ENCODE results near the gene EDC4. TPM values are rescaled to one million over a fixed set of nuclear protein-coding genes. Genes with fewer than 3 reads are reported as not detected.

The EDC4 gene
- total and polyA plus RNA-seq, 2 of the 13 experiments (the other 11 are each of a cell fraction or from before 2014, with no cell fraction given) = 51.4 to 59.1 TPM

DNA sequence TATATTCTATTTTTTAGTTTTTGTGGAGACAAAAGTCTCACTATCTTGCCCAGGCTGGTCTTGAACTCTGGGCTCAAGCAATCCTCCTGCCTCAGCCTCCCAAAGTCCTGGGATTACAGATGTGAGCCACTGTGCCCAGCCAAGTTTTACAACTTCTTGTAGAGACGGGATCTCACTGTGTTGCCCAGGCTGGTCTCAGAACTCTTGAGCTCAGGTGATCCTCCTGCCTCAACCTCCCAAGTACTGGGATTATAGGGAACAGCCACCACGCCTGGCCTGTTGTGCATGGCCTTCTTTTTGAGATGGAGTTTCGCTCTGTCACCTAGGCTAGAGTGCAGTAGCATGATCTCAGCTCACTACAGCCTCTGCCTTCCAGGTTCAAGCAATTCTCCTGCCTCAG lies 19.2 kb upstream of the EDC4 start:
- FAIRE-seq (no peak), DNase-seq (ENCODE audit: low spot score) (no peak), ATAC-seq (no peak)
- Histone ChIP-seq H3K9me3 (ENCODE audit: low read length) (no peaks in the 10 kb centered on the region), H3K27me3 (ENCODE audit: control insufficient read depth in 1 of 2, insufficient read depth in 2 of 2, low read length in 2 of 2) (no peaks in the 10 kb centered on the region), H3K79me2 (ENCODE audit: insufficient read depth, low read length) (peaks cover 88% of the 10 kb centered on the region), H2AFZ (ENCODE audit: low read length) (no peak overlapping the region), H3K4me1 (ENCODE audit: insufficient read depth, low read length) (peaks cover 62% of the 10 kb centered on the region), H3K4me3 (replicated peaks in 1 of 3; ENCODE audit: insufficient read depth in 1 of 3, low read depth in 2 of 3, low read length in 3 of 3) (no peak overlapping the region), H3K27ac (ENCODE audit: extremely low read length, insufficient read depth, low read length) (no peak overlapping the region), H3K9ac (ENCODE audit: insufficient read depth, low read depth, low read length) (no peak overlapping the region), H4K20me1 (ENCODE audit: insufficient read depth, low read length) (peaks cover 55% of the 10 kb centered on the region), H3K36me3 (replicated peaks in 1 of 2; ENCODE audit: control insufficient read depth in 1 of 2, insufficient read depth in 2 of 2, low read length in 2 of 2) (peaks cover 0 to 17% of the 10 kb centered on the region in 2 experiments; a peak in 3 of 5 replicates), H3K4me2 (ENCODE audit: low read depth, low read length) (no peak overlapping the region)
- in situ Hi-C loops (cut with HindIII; ENCODE audit: extremely low pct_ligation_motif_present, low pct_unique_long_range_greater_than_20kb) (no loop called here), intact Hi-C loops (cut with micrococcal nuclease; ENCODE audit: unreplicated experiment) (no loop called here)
- WGBS (ENCODE audit: low lambda C conversion rate) = 96% methylated on average over 3 of the region's 3 CpGs
- CTCF ChIA-PET (ENCODE audit: low intra/inter-chr PET ratio, low total read pairs) = no interaction called here
- POLR2A ChIA-PET = no interaction called here
- BruUV-seq (replicated peaks) = no TSS peak
- TF ChIP-seq RBFOX2 (IDR thresholded peaks at IDR 0.05; ENCODE audit: low read depth, low read length) = no peak
- no peak for TF ChIP-seq HDAC6 (IDR thresholded peaks at IDR 0.05; ENCODE audit: low read depth, low read length)
- TF ChIP-seq ZIK1 (CRISPR knock-in tag; IDR thresholded peaks at IDR 0.05; ENCODE audit: borderline replicate concordance, low read depth) = no peak
- no peak for TF ChIP-seq LCORL (IDR thresholded peaks at IDR 0.05)
- no peak for TF ChIP-seq LCORL (CRISPR knock-in tag; IDR thresholded peaks at IDR 0.05)
- TF ChIP-seq, protein P1, sequence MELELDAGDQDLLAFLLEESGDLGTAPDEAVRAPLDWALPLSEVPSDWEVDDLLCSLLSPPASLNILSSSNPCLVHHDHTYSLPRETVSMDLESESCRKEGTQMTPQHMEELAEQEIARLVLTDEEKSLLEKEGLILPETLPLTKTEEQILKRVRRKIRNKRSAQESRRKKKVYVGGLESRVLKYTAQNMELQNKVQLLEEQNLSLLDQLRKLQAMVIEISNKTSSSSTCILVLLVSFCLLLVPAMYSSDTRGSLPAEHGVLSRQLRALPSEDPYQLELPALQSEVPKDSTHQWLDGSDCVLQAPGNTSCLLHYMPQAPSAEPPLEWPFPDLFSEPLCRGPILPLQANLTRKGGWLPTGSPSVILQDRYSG (CRISPR knock-in tag; IDR thresholded peaks at IDR 0.05) = no peak
- TF ChIP-seq CHD4 (IDR thresholded peaks at IDR 0.05; ENCODE audit: borderline replicate concordance, low read length) = no peak
- no peak for TF ChIP-seq CHD2 (IDR thresholded peaks at IDR 0.05; ENCODE audit: low read depth, low read length)
- no peak for TF ChIP-seq ZNF850 (CRISPR knock-in tag; conservative IDR thresholded peaks at IDR 0.05)
- no peak for TF ChIP-seq ZNF224 (CRISPR knock-in tag; IDR thresholded peaks at IDR 0.05)
- no peak for TF ChIP-seq ZNF3 (CRISPR knock-in tag; IDR thresholded peaks at IDR 0.05)
- TF ChIP-seq ZNF749 (CRISPR knock-in tag; IDR thresholded peaks at IDR 0.05; ENCODE audit: borderline replicate concordance) = no peak
- no peak for TF ChIP-seq ZC3H4 (CRISPR knock-in tag; IDR thresholded peaks at IDR 0.05; ENCODE audit: borderline replicate concordance)
- TF ChIP-seq, protein P2, sequence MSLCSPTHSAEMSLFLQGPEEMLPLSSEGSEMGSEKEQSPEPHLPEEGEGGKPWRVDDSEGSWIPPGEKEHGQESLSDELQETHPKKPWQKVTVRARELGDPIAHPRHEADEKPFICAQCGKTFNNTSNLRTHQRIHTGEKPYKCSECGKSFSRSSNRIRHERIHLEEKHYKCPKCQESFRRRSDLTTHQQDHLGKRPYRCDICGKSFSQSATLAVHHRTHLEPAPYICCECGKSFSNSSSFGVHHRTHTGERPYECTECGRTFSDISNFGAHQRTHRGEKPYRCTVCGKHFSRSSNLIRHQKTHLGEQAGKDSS (CRISPR knock-in tag; IDR thresholded peaks at IDR 0.05; ENCODE audit: borderline replicate concordance, low read depth) = no peak
- TF ChIP-seq, protein P3, sequence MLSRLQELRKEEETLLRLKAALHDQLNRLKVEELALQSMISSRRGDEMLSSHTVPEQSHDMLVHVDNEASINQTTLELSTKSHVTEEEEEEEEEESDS (CRISPR knock-in tag; IDR thresholded peaks at IDR 0.05; ENCODE audit: borderline replicate concordance) = no peak
- no peak for TF ChIP-seq ZNF761 (CRISPR knock-in tag; conservative IDR thresholded peaks at IDR 0.05)
- TF ChIP-seq, protein P4, sequence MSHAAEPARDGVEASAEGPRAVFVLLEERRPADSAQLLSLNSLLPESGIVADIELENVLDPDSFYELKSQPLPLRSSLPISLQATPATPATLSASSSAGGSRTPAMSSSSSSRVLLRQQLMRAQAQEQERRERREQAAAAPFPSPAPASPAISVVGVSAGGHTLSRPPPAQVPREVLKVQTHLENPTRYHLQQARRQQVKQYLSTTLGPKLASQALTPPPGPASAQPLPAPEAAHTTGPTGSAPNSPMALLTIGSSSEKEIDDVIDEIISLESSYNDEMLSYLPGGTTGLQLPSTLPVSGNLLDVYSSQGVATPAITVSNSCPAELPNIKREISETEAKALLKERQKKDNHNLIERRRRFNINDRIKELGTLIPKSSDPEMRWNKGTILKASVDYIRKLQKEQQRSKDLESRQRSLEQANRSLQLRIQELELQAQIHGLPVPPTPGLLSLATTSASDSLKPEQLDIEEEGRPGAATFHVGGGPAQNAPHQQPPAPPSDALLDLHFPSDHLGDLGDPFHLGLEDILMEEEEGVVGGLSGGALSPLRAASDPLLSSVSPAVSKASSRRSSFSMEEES (CRISPR knock-in tag; IDR thresholded peaks at IDR 0.05) = no peak
- no peak for TF ChIP-seq SOX6 (IDR thresholded peaks at IDR 0.05)
- TF ChIP-seq SOX6 (CRISPR knock-in tag; IDR thresholded peaks at IDR 0.05) = no peak
- TF ChIP-seq, protein P5, sequence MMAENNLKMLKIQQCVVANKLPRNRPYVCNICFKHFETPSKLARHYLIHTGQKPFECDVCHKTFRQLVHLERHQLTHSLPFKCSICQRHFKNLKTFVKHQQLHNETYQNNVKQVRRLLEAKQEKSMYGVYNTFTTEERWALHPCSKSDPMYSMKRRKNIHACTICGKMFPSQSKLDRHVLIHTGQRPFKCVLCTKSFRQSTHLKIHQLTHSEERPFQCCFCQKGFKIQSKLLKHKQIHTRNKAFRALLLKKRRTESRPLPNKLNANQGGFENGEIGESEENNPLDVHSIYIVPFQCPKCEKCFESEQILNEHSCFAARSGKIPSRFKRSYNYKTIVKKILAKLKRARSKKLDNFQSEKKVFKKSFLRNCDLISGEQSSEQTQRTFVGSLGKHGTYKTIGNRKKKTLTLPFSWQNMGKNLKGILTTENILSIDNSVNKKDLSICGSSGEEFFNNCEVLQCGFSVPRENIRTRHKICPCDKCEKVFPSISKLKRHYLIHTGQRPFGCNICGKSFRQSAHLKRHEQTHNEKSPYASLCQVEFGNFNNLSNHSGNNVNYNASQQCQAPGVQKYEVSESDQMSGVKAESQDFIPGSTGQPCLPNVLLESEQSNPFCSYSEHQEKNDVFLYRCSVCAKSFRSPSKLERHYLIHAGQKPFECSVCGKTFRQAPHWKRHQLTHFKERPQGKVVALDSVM (CRISPR knock-in tag; IDR thresholded peaks at IDR 0.05) = no peak
- no peak for TF ChIP-seq MATR3 (CRISPR knock-in tag; IDR thresholded peaks at IDR 0.05)
- no peak for TF ChIP-seq KLF11 (CRISPR knock-in tag; IDR thresholded peaks at IDR 0.05)
- 0 out of 2 replicates have a peak, but pooled peaks have one; percentile 23 for TF ChIP-seq ZNF878 (CRISPR knock-in tag; IDR thresholded peaks at IDR 0.05)
